GM21515 (cell line): Measurements from ENCODE around the gene SERPINE2.

Experiments
- ATAC-seq: cut with Tn5 transposase; IDR thresholded peaks from one replicate; pipeline ENCODE4 v1.9.1; 2021; ENCODE audit not compliant: unreplicated experiment

The SERPINE2 gene

GRCh38 chr2:223979730-223980396, 59.2 kb downstream of the SERPINE2 start:
- no peak for ATAC-seq

- no peak for ATAC-seq
These were observed 60.6 kb downstream of the SERPINE2 start for GRCh38 chr2:223978451-223978850.

DNA sequence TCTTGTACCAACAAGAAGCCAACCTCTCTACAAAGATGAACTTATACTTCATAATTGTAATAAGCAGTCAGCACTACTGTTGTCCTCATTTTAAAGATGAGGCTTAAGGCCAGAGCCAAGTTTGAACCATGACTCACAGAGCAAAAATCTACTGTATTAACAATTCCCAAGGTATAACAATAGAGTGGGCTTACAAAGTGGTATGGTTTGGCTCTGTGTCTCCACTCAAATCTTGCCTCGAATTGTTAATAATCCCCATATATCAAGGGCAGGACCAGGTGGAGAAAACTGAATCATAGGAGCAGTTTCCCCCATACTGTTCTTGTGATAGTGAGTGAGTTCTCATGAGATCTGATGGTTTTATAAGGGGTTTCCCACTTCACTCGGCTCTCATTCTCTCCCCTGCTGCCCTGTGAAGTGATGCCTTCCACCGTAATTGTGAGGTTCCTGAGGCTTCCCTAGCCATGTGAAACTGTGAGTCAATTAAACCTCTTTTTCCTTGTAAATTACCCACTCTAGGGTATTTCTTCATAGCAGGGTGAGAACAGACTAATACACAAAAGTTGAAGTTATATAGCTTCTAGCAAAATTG, 62.4 kb downstream of the SERPINE2 start:
- no peak for ATAC-seq

- no peak for ATAC-seq
These were observed 65.5 kb downstream of the SERPINE2 start for GRCh38 chr2:223973606-223974005.

GRCh38 chr2:223972656-223973102, 66.4 kb downstream of the SERPINE2 start:
- no peak for ATAC-seq

DNA sequence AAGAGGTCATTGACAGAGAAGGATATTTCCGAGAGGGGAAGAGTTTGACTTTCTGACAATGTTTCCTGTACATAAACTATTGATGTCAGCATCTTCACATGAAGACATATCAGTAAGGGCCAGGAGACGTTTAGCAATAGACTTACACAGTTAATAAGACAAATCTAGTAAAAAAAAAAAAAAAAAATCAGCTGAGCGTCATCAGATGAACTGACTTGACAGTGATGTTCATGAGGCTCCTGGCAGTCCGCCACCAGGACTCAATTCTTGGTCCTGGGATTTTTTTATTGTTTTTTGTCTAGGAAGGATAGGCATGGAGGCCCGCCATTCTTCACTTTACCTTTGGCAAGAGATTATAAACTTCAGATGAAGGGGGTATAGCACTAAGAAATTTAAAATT, 67.4 kb downstream of the SERPINE2 start:
- ATAC-seq: no peak

DNA sequence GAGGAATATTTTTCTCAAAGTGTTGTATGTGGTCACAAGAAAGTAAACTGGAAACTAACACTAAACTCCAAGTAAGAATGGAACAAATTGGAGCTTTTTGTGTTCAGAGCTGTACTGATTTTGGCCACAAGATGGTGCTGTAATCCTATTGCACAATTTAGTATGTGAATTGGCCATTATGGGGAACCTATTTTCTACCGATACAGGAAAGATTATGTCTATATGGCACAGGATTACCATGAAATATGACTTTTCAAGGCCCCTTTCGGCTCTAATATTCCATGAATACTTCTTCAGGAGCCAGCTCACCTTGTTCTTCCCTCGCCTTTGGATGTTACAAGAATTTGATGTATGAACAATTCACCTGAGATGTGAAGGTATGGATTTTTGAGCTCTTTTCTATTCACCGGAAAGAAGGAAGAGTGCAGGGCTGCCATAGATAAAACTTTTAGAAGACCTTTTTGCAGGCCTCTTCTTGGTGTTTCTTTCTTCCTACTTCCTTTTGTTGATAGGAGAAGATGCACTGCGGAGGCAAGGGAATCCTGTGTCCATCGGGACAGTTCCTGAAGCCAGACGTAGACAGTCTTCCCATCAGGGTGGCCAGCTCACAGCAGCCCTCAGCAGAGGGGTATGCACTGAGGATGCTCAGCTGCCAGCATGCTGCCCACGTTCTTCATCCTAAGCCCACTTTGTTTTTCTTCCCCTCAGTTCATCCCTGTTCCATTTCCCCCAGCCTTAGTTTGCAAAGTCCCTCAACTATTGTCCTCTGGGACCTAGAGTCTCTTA, 68.5 kb downstream of the SERPINE2 start:
- ATAC-seq: peak; percentile 60

- ATAC-seq: no peak
These were observed 69.2 kb downstream of the SERPINE2 start for GRCh38 chr2:223969856-223970255.

GRCh38 chr2:223969315-223969714, 69.8 kb downstream of the SERPINE2 start:
- no peak for ATAC-seq

- no peak for ATAC-seq
These were observed 71.1 kb downstream of the SERPINE2 start for GRCh38 chr2:223967981-223968380.

DNA sequence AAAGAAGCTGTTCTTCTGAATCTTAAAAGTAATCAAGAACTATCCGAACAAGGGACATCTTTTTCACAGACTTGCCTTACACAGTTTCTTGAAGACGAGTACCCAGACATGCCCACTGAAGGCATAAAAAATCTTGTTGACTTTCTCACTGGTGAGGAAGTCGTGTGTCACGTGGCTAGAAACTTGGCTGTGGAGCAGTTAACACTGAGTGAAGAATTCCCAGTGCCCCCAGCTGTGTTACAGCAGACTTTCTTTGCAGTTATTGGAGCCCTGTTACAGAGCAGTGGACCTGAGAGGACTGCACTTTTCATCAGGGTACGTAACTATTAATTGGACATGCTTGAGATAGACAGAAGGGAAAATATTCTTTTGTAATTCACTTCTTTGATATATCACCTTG, 79.4 kb downstream of the SERPINE2 start:
- ATAC-seq: no peak

DNA sequence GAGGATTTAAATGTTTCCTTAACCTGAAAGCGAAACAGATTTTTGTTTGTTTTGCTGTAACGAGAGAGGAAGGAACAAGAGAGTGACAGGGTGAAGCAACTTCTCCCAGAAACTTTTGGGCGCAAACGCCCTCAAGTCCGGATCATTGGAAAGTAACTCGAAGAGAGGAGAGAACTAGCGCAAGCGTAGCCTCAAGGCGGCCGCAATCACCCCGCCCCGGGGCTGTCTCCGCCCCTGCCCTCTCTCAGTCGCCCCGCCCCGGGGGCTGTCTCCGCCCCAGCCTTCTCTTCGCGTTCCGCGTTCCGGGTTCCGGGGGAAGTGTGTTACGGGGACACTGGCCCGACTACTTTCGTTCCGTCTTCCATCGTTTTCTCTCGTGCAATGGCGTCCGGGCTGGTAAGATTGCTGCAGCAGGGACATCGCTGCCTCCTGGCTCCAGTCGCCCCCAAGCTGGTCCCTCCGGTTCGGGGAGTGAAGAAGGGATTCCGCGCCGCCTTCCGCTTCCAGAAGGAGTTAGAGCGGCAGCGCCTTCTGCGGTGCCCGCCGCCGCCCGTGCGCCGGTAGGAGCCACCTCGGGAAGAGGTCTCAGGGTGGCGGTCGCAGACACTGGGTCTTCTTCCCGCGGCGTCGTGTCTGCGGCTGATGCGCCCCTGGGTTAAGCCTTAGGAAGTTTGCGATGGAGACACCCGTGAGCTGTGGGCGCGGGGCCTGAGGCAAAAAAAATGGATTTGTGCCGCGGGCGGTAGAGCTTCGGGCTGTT, 81.8 kb downstream of the SERPINE2 start, which contains the start of gene MRPL44:
TSS of gene MRPL44 (plus strand) at position 372 of the 760 bp plus-strand sequence. CDS start at position 382, 10 bp downstream.
- ATAC-seq: peak; percentile 92

DNA sequence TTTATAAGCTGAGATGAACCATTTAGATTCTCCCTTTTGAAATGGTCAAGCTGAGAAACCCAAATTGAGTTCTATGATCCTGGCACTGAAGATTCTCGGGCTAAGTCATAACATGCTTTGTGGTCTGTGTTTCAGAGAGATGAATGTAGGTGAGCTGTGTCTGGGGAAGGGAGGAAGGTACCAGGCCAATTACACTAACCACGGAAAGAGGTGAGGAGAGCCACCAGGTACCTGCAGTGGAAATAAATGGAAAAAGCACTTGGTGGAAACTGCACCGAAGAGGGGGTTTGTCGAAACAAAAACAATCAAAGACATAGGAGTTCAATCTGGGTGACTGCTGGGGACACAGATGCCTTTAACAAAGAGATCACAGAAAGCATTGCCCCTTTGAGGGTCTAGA, 82.8 kb downstream of the SERPINE2 start:
- ATAC-seq: no peak

DNA sequence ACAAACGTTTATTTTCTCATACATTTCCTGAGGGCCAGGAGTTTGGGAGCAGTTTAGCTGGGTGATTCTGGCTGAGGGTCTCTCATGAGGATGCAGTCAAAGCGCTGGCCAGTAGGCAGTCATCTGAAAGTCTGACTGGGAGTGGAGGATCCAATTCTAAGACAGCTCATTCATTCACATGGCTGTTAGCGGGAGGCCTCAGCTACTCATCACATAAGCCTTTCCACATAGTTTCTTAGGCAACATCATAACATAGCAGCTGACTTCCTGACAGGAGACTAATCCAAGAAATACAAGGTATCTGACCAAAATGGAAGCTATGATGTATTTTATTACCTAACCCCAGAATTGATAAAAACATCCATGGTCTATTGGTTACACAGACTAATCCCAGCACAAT, 84.7 kb downstream of the SERPINE2 start:
- no peak for ATAC-seq

DNA sequence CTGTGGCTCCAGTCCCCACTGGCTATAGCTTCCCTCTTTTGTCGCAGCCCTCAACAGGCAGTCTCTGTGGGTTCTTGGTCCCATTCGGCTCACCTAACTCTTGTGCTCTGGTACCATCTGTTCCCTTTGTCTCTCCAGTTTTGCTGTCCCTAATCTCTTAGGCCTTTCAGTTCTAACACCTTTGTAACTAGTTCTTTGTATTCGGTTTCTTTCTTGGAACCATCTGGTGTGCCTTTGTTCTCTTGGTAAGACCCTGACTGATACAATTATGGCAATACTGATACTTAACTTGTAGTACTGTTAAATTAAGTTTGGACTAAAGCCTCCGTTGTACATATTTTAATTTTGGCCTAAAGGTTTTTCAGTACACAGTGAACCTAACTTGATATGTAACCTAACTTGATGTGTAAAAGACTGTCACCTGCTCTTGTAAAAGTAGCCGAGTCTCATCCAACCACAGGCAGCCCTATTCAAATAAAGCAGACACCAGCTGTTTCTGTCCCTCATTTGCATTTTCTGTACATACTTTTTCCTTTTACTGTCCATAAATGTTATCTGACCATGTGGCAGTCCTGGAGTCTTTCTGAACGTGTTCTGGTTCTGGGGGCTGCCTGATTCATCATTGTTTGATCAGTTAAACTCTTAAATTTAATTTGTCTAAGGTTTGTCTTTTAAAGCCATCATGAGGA, 86.7 kb downstream of the SERPINE2 start:
- ATAC-seq: peak; percentile 58

DNA sequence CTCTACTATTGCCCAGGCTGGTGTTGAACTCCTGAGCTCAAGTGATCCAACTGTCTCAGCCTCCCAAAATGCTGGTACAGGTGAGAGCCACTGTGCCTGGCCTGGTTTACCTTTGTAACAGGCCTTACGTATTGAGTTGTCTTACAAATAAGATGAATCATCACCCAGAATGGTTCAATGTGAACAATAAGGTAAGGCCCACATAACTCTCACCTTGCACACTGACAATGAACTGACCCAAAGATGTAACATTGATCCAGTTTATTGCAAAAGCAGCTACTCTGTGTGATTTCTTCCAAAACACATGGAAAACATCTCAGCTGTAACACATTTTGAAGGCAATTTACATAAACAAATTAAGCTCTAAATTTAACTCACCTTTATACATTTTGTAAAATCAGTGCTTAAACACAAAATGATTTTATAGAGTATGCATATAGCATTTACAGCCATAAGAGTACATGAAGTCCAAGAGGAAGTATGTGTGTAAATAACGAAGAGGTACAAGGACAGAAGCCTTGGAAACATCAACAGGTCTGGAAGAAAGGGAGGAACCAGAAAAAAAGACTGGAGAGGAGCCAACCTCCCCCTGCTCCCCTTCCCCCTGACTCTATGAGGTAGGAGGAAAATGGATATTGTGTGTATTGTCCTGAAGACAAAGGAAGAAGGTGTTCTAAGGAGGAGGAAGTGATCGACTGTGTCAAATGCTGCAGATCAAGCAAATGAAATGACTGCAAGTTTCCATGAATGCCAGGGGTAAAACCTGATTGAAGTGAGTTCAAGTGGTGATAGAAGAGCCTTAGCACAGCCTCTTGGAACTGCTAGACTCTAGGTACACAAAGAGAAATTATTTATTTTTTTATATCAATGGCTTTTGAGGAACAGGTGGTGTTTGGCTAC, 88.4 kb downstream of the SERPINE2 start:
- no peak for ATAC-seq

DNA sequence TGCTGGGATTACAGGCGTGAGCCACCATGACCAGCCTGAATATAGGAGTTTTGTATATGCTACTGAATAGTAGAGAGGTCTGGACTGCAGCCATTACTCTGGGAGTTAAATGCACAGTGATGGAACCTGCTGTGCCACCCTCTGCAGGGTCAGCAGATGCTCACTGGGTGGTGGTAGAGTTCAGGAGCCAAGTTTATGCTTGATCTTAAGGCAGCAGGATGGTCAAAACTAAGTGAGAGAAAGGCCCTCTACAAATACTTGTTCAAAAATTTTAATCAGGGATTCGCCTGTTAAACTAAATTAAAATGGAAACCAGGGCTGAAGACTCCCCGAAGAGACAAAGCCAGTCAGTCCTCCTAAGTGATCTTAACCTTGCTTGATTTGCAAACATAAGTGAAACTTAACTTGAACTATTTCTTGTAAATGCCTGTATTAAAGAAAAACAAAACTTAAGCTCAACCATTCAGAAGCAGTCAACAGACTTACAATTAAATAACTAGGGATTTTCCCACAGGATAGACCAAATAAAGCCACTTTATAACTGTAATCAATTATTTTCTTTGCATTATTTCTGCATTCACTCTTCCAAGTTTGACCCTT, 89.7 kb downstream of the SERPINE2 start:
- no peak for ATAC-seq

- ATAC-seq: no peak
These were observed 91.3 kb downstream of the SERPINE2 start for GRCh38 chr2:223947711-223948205.

DNA sequence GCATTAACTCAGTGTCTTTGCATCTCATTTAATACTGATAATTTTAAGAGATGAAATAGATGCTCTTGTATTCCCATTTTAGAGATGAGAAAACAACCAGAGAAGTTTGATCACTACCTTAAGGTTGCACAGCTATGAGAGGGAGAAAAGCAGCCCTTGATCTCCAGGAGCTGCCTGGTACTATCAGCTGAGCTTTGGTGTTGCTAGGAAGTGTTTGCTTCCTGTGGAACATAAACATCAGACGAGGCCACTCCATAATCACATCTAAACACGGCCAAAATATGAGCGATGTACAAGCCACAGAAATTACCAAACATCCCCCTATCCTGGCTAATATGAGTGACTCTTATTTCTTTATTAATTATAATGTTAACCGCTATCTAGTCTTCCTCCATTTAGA, 93.3 kb downstream of the SERPINE2 start:
- no peak for ATAC-seq
